Measurements from ENCODE around the gene UGT1A10.

The UGT1A10 gene

GRCh38 chr2:233789554-233789953 is 153.3 kb downstream of the UGT1A10 start:
- no peak for DNase-seq

DNA sequence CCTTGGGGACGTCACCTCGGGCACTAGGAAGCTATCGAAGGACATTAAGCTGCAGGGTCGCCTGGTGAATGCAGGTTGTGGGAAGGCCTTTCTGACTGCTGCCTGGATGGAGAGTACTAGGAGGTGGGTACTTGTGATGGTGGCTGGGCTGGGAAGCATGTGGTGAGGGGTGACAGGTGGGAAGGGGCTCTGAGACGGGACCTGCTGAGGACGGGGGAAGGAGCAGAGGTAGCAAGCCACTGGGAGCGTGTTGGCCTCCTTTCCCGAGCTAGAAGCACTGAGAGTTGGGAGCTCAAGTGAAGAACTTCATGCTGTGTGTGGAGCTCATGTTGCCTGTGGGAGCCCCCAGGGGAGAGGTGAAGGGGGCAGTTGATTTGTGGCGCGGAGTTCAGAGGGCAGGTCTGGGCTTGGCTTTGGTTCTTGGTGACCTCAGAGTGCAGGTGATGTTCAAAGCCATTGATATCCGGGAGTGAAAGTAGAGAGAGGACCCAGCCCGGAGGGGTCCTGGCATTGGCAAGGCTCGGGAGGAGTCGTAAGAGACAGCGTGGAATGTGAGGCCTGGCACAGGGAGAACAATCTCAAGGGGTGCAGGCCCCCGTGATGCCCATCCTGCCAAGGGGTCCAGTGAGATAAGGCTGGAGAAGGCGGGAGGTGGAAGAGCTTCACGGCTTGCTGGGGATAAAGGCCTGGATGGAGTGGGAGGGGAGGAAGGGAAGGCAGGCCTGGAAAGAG is 155.1 kb downstream of the UGT1A10 start:
- DNase-seq = no peak

- DNase-seq = no peak
Measured at GRCh38 chr2:233791883-233792329, 155.7 kb downstream of the UGT1A10 start.

DNA sequence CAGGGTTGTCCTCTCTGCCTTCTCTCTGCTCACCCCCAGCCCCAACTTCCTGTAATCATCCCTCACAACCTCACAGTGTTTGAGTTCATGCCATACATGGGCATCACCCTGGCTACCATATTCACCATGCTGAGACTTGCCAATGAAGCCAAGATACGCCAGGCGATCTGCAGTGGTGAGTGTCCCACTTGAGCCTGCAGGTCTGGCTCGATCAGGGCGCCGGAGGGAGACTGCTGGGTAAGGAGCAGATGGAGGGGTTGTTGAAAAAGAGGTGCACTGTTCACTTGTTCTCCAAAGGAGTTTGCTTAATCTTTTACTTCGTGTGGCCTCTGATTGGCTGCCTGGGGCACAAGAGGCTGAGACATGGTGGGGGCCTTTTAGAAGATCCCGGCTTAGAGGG is 156.5 kb downstream of the UGT1A10 start:
- no peak for DNase-seq

DNA sequence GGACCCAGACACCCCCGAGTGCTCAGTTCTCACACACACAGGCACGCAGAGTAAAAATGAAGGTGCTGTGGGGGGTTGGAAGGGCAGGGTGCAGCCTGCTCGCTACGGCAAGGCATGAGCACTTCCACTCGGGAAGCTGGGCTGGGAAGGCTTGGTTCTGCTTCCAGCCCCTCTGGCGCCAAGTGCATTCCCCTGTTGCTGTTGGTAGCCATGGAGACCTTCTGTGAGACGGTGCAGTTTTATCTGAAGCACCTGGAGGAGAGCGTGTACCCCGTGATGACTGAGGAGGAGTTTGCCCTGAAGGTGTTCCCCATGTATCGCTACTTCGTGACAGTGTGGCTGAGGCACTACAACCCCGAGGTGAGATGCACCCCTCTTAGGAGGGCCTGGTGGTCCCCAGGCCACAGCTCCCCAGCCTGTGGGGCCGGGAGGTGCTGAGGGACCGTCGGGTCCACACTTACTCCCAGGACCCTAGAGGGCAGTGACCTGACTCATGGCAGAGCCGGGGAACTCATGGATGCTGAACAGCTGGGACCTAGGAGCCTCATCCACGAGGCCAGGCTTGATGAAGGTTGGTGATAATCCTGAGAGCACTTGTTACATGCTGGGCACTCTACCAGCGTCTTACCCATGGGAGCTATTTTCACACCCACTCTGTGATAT is 157.3 kb downstream of the UGT1A10 start:
- no peak for DNase-seq

DNA sequence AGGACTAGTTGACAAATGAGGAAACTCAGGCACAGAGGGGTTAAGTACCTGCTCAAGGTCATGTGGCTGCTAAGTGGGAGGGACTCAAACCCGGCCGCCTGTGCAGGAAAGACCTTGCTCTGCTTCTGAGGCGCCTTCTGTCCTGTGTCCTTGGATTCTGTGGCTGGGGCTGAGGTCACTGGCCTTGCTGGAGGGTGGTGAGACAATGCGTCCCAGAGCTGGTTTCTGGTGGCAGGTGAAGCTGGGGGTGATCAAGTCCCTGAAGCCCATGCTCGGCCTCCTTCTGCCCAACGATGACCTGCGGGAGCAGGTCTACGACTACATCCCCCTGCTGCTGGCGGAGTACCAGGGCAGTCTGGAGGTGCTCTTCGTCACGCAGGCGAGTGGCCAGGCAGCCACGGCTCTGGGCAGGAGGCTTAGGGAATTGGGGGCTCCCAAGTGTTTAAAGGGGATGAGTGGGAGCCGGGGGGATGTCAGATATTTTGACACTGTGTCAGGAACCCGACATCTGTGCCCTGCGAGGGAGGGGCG is 157.9 kb downstream of the UGT1A10 start:
- DNase-seq = no peak

GRCh38 chr2:233795735-233796171 is 159.5 kb downstream of the UGT1A10 start:
- DNase-seq = no peak

GRCh38 chr2:233796254-233796653 is 160.0 kb downstream of the UGT1A10 start:
- DNase-seq = no peak

- no peak for DNase-seq
Measured at GRCh38 chr2:233798335-233799086, 162.3 kb downstream of the UGT1A10 start.

- no peak for DNase-seq
Measured at GRCh38 chr2:233799087-233799665, 162.9 kb downstream of the UGT1A10 start.

DNA sequence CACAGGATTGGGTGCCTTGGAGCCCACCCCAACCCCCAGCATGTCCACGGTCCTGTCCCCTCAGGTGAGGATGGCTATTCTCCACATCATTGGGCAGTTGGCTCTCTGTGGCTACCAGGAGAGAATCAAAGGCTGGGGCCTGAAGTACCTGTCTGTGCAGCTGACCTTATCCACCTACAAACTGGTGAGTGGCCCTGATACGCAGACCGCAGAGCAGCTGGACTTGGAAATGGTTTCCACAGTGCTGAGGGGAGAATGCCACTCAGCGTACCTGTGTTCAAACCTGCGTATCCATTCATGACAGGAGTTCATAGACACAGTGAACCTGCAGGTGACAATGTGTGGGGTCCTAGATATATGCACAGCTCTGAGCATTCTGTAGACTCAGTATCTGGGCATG is 163.5 kb downstream of the UGT1A10 start:
- DNase-seq = no peak

DNA sequence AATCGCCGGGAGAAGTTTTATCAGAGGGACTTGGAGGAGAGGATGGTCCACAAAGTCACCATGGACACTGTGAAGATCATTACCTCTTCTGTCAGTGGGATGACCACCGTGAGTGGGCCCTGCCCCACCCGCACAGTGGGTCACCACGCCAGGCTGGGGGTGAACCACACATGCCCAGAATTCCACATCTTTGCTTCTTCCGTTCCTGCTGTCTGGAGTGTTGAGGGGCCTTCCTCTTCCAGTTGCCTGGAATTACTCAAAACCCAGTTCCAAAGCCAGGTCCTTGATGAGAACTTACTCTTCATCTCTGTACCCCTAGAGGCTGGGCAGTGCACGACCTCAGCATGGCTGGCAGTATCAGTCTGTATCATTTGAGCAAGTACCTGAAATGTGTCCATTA is 164.0 kb downstream of the UGT1A10 start:
- no peak for DNase-seq

GRCh38 chr2:233801357-233802131 is 165.3 kb downstream of the UGT1A10 start:
- no peak for DNase-seq

DNA sequence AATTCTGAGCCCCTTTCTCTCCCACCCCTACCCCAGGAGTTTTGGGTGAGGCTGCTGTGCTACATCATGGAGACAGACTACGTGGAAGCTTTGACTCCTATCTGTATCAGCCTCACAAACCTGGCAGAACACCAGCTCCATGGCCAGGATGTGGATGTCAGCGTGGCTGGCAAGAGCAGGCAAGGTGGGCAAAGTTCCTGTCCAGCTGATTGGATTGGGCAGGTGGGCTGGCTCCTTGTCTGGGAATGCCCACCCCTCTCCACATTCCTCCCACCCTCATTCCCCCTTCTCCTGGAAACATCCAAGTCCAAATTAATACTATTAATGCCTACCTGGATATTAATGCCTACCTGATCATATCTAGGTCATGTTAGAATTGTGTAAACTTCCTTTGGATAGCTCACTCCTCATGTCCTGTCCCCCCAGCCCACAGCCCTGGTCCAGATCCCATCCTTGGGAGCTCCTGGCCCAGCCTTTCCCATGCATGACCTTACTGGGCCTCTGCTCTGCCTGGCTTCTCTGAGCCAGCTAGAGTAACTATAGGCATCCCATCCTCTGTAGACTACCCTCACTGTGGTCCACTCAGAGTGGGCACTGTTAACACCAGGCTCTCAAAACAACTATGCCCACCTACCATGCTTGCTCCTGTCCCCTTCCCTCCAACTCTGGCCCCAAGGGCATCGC is 166.0 kb downstream of the UGT1A10 start:
- DNase-seq = no peak

DNA sequence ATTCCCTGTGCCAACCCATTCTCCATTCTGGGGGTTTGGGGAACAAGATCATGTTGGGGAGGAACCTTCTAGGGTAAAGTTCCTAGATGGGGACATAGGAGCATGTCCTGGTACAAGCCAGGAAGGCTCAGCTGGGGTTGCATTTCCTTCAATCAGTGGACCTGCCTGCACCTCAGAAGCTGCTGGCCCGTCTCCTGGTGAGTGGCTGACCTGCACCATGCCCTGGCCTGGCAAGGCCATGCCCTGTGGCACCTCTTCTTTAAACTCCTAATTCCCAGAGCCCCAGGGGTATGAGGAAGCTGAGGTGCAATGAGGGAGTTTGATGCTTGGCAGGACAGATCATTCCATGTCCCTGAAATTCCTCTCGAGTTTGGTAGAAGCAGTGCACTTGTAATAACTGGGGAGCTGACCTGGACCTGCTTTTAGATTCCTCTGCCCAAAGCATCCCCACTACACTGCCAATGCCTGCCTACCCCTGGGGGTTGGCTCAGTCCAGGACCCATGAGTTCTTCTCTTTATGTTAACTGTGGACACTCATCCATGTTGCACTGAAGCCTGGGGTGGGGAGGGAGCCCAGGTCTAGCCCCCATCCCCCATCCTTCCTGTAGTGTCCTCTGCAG is 167.2 kb downstream of the UGT1A10 start:
- DNase-seq = no peak

DNA sequence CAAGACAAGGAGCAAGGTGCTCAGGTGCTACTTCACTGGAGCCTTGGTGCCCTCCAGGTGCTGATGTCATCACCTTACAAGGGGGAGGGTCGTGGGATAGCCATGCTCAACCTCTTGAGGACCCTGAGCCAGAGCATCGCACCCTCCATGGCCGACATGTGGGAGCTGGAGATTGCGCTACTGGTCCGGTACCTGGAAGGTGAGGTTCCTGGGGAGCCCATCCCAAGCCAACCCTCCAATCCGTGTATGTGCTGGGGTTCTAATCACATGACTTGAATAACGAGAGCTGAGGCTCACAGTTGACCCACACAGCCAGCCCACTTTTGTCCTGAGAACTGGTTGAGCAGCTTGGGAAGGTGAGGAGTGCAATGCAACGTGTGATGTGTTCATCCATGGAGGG is 167.7 kb downstream of the UGT1A10 start:
- DNase-seq = no peak

DNA sequence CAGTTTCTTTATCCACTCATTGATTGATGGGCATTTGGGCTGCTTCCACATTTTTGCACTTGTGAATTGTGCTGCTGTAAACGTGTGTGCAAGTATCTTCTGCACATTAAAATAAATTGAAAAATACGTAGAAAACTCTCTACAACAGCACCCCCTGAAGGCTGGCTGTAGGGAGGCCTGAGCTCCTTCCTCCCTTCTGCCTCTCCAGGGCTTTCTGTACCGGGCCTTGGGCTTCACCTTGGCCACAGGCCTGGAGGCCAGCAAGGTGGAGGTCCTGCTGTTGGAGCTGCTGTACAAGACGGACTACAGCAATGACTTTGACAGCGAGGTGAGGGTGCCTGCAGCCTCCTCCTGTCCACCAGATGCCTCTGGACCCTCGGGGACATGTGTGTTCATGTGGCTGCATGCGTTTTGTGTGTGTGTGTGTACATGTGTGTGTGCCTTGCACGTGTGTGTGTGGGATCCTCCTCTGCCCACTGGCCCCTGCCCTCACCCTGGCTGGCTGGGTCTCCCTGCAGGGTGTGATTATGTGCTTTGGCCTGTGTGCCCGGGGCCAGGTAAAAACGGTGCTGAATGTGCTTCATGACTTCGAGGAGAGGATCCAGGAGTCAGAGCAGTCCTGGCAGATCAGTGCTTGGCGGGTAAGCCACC is 171.1 kb downstream of the UGT1A10 start:
- DNase-seq = no peak

DNA sequence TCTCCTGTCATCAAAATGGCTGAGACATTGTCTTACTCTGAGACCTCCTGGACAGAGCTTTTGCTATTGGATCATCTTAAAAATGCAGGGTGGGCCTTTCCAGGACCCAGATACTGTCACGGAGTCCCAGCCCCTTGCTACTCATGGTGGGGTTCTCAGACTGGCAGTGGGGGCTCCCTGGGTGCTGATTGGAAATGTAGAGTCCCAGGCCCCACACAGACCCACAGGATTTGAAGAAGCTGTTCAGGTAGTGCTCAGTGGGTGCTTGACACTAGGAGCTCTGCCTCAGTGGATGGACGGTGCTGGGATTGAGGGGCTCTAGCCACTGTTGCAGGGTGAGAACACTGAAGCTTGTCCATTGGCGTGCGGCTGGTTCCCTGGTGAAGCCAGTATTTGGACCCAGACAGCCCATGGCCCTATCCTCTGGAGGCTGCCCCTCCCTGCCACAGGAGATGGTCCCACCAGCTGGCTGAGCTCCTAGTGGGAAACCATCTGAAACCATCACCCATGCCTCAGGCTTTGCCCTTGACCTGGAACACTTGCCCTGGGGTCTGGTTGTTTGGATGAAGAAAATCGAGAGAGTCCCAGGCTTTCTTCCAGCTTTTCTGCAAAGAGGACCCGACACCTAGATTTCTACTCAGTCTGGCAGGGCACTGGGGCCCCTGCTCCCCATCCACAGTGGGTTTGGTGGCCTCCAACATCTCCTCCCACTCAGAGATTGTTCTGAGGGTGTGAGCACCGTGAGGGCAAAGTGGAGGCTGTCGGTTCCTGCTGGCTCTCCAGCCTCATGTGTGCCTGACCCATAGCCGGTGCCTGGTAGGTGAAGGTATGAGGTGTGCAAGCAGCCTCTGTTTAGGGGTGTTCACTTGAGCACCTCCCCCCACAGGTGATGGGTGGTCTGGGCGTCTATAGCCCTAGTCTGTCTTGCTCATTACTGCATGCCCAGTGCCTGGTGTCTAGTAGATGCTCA is 172.0 kb downstream of the UGT1A10 start:
- DNase-seq = no peak

GRCh38 chr2:233810385-233810784 is 174.1 kb downstream of the UGT1A10 start:
- no peak for DNase-seq
